ENCODE results near the gene ZDHHC7.

DNA sequence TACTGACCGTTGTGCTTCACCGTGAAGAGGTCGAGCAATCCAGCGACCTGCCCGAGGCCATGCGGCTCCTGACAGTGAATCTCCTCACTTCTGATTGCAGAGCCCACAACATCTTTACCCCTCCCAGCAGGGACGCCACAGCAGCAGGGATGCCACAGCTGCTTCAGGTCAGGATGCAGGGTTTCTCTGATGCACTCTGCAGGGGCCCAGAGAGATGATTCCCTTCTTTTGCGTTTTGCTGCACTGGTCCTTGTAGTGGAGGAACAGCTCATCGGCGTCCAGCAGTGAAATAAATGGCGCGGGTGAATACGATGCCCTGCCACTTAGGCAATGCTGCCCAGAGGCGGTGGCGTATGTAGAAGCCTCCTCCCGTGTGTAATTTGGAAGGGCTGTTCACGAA is 21.8 kb upstream of the ZDHHC7 start:
- TF ChIP-seq CTCF (IDR thresholded peaks at IDR 0.05) (no peak), POLR2A (IDR thresholded peaks at IDR 0.05) (no peak)

Measured in vagina (tissue), 2 donors.